ENCODE results near the gene CD6.

CD6 gene

GRCh38 chr11:60971520-60971919, at the start of gene CD6:
CD6 (plus strand) TSS chr11:60971680; CDS start chr11:60971866, 186 bp downstream.
- DNase-seq: peak; percentile 79

GRCh38 chr11:60921777-60922335, 49.6 kb upstream of the CD6 start:
- no peak for DNase-seq

GRCh38 chr11:60922906-60923305, 48.6 kb upstream of the CD6 start:
- DNase-seq: no peak

GRCh38 chr11:60923326-60923725, 48.2 kb upstream of the CD6 start:
- no peak for DNase-seq

- DNase-seq: no peak
Observed at GRCh38 chr11:60923800-60924109, 47.7 kb upstream of the CD6 start.

- DNase-seq: no peak
Observed at GRCh38 chr11:60924110-60924905, 47.2 kb upstream of the CD6 start, which contains the start of gene TMEM132A. TMEM132A (plus strand) TSS chr11:60924460; CDS start chr11:60924634, 174 bp downstream.

GRCh38 chr11:60924906-60925853, 46.3 kb upstream of the CD6 start:
- DNase-seq: no peak

- no peak for DNase-seq
Observed at GRCh38 chr11:60925868-60926267, 45.6 kb upstream of the CD6 start.

GRCh38 chr11:60926500-60926899, 45.0 kb upstream of the CD6 start:
- no peak for DNase-seq

GRCh38 chr11:60927061-60927592, 44.4 kb upstream of the CD6 start:
- no peak for DNase-seq

GRCh38 chr11:60927600-60927999, 43.9 kb upstream of the CD6 start:
- no peak for DNase-seq

GRCh38 chr11:60928563-60929001, 42.9 kb upstream of the CD6 start:
- no peak for DNase-seq

- DNase-seq: no peak
Observed at GRCh38 chr11:60929764-60930163, 41.7 kb upstream of the CD6 start.

GRCh38 chr11:60930394-60930793, 41.1 kb upstream of the CD6 start:
- DNase-seq: no peak

- DNase-seq: no peak
Observed at GRCh38 chr11:60931917-60932316, 39.6 kb upstream of the CD6 start.

- no peak for DNase-seq
Observed at GRCh38 chr11:60932605-60933356, 38.7 kb upstream of the CD6 start.

GRCh38 chr11:60933416-60934123, 37.9 kb upstream of the CD6 start:
- no peak for DNase-seq

GRCh38 chr11:60934124-60934789, 37.2 kb upstream of the CD6 start:
- no peak for DNase-seq

GRCh38 chr11:60934790-60935605, 36.5 kb upstream of the CD6 start:
- DNase-seq: no peak

Data from CD4-positive, alpha-beta T cell treated with Interleukin-12 subunit alpha and Interleukin-12 subunit beta, for 1 hour (primary cell).